HG03520 (cell line): ENCODE results near the gene SDK2.
"Not testable (repeated sequence)": the region's sequence is repeated elsewhere in the genome, so short reads cannot be mapped to it uniquely, and the experiment has no call there.

Experiments used
- ATAC-seq: cut with Tn5 transposase; IDR thresholded peaks from one replicate; pipeline ENCODE4 v1.9.1; 2021; ENCODE audit warnings: mild to moderate bottlenecking, moderate library complexity; ENCODE audit not compliant: unreplicated experiment

Gene SDK2

DNA sequence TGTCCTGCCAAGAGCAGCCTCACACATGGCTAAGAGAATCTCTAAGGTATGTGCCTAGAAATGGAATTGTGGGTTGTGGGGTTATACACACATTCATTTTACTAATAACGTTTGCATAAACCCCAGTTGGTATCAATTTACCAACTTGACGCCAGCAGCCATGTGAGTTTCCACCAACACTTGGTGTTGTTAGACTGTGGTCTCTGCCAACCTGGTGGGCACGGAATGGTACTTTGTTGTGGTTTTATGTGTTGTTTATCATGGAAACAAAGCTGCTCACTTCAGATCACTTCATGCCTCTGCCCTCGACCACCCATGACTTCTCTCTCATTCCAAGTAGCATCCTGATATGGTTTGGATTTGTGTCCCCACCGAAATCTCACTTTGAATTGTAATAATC, 180.4 kb downstream of the SDK2 start:
- ATAC-seq = no peak

DNA sequence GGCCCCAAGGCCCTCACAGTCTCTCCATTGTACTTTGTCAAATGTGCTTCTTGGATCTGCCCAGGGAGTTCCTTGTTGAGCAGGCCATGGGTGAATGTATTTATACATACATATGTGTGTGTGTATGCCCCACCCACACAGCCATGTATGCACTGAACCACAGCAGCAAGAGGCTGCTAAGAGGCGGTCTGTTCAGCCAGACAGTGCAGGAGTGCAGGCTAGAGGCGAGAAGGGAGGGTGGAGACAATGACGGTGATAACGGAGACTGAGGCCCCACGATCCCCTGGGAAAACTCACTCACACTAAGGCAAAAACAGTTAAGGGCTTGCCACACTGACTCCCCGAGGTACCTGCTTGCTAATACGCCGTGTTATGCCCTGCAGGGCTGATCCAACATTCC, 181.4 kb downstream of the SDK2 start:
- no peak for ATAC-seq

DNA sequence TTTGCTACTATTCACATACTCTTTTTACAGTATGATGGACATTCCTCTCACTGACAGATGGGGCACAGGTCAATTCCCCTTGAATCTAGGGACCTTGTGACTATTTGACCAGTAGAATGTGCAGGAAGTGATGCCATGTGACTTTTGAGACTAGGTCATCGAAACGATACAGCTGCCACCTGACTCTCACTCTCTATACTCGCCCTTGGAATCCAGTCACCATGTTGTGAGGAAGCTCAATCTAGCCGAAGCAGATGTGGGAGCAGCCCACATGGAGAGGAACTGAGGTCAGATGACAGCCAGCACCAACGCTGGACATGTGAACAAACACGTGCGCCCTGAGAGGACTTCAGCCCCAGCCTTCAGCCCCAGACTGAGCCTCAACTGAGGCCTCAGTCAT, 184.3 kb downstream of the SDK2 start:
- ATAC-seq = no peak

DNA sequence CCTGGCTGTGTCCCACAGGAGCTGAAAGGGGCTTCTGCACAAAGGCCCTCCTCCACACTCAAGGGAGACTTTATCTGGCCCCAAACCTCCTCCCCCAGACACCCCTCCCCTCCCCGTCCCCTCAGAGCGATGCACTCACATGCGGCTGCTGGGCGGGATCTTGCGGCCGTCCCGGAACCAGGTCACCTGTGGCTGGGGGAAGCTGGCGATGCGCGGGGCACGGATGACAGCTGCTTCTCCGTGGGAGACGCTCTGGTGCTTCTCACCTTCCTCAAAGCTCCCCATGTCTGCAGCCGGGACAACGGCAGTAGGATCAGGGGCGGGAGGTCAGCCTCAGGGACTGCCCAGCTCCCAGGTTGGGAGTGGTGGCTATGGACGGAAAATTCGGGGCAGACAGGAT, 188.5 kb downstream of the SDK2 start:
- ATAC-seq = no peak

DNA sequence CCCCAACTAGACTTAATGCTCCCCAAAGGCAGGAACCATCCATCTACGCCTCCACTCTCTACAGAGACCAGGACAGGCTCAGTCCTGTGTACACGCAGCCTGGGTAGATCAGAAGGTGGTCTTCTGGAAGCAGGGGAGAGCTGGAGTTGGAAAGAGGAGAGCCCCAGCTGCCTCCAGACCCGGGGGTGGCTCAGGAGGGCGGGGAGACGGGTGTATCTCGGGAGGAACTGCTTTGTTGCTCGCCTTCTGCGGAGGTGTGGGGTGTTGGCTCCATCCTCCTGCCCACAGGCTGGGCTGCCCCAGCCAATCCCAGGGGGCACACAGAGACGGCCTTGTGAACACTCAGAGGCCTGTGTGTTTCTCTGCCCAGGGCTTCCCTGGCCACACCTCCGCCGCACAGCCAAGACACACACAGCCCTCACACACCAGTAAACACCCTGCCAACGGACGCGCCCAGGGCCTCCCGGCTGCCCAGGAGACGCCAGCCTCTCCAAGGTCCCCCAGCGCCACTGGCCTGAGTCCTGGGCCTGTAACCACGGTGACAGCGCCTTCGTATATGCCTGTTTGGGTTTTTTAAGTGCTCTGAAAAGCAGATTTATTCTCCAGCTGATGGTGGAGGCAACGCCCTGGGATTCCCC, 189.1 kb downstream of the SDK2 start:
- ATAC-seq = no peak

DNA sequence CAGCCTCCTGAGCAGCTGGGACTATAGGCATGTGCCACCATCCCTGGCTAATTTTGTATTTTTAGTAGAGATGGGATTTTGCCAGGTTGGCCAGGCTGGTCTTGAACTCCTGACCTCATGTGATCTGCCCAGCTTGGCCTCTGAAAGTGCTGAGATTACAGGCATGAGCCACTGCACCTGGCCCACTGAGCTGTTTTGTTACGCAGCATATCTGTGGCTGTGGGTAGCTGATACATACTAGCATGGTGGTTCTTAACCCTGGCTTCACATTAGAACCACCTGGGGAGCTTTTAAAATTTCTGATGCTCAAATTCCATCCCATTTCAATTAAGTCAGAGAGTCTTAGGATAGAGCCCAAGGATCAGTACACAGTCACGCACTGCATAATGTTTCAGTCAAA, 190.8 kb downstream of the SDK2 start:
- not testable (repeated sequence) for ATAC-seq

DNA sequence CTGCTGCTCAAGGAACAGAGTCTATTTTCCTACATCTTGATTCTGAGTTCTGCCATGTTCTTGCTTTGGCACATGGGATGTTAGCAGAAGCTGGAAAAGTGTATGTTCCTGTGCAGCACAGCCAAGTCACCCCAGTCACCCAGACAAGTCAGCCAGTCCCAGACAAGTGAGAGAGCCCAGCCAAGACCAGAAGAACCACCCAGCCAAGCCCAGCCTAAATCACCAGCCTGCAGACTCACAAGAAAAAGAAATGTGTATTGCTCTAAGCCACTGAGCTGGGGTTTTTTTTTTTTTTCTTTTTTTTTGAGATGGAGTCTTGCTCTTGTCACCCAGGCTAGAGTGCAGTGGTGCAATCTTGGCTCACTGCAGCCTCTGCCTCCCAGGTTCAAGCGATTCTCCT, 191.2 kb downstream of the SDK2 start:
- no peak for ATAC-seq

DNA sequence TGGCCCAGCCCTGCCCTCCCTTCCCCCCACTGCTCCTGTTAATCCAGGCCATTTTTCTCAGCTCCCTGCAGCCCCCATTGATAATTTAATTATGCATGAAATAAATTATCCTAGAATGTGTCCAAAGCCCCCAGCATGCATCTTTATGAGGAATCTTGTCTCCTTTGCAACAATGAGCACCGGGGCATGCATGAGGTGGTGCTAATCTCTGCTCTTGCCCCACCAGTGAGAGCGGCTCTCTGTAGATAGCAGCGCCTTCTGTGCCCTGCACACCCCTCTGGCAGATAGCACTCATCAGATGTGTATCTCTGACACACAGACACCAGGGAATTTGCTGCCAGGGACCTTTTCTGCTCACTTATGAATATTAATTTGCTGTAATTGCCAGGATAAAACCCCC, 192.2 kb downstream of the SDK2 start:
- no peak for ATAC-seq

DNA sequence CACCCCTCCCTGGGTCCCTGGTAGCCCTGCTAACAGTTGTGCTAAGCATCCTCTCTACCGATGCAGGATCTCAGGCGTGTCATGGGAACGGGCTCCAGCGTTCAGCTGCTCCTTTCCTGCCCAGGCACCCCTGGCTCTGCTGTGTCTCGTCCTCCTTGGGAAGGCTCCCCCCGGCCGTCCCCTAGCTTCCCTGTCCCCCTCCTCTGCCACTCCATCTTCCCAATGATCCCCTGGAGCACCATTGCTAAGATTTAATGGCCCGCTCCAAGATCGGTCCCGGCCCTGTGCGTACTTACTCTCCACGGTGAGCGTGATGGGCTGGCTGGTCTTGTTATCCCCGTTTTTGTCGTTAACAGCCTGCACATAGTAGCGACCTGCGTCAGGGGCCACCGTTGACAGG, 196.9 kb downstream of the SDK2 start:
- no peak for ATAC-seq

DNA sequence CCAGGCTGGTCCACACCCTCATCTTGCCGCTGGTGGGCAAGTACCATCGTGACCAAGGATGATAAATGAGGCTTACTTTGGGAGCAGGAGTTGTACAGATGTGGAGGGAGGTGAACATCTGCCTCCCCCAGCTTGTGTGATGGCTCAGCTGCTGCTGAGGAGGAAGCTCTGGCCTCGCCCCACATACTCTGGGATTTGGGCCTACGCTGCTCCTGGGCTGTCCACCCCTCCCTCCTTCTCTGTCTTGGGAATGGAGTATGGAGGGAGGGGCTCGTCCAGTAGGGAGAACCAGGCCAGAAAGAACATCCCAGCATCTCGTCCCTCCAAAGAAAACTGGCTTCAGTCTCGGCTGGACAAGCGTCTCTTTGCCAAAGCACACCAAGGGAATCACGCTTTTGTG, 197.6 kb downstream of the SDK2 start:
- ATAC-seq = no peak

DNA sequence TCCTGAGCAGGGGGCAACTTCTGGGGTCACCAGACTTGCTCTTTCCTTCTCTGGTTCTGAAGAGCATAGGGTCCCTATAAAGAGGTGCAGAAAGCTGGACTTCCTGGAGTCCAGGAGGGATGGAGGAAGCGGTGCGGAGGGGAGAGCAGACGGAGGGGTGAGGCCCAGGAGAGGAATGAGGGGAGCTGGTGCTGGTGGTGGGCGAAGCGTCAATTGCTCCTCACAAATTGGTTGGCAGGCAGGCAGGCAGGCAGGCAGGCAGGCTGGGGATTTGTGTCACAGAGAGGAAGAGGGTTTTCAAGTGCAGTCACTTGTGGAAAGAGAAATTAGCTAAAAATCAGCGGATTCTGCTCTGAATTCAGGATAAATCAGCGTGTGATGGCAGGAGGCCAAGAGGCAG, 198.8 kb downstream of the SDK2 start:
- ATAC-seq = no peak

DNA sequence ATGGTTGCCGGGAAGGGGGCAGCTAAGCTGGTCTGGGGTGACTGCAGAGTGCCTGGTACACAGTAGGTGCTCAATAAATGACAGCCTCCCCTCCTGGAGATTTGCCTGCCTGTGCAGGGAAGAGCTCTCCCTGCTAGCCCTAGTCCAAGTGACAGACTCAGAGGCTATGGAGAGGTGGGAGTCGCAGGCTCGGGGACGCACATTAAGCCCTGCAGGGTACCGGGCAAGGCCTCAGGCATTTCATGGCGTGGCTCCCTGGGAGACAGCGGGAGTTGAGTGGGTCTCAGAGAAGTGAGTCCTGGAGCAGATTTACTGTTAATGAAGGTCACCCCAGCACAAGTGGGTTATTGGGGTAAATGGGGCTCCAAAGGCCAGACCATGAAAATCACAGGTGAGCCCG, 200.2 kb downstream of the SDK2 start:
- ATAC-seq = no peak

DNA sequence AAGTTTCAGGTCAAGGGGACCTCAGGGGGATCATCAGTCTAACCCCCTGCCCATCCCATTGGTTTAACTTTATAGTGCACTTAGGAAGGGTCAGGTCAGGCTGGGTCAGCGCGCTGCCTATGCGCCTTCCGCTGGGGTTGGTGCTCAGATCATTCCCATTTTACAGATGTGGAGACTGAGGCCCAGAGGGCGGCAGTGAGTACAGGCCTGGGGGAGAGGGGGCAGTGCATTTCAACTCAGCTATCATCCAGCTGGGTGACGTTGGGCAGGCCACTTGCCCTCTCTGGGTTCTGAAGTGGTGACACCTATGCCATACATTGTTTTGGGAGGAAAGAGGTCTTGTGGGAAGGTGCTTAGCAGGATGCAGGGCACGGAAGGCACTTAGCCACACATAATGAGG, 204.6 kb downstream of the SDK2 start:
- no peak for ATAC-seq

DNA sequence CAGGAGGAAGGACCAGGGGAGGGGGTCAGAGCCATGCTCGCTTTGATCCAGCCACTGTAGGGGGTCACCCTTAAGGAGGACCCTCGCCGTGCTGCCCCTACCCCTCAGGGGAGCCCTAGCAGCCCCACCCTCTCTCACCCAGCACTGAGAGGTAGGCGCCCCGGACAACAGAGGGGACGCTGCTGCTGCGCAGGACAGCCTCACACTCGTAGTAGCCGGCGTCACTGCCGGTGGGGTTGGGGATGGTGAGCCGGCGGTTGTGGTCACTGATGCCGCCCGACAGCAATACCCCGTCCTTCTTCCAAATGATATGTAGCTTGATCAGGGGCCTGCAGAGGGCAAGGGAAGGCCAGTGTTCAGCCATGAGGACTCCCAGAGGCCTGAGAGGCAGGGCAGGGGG, 206.4 kb downstream of the SDK2 start:
- ATAC-seq = no peak

DNA sequence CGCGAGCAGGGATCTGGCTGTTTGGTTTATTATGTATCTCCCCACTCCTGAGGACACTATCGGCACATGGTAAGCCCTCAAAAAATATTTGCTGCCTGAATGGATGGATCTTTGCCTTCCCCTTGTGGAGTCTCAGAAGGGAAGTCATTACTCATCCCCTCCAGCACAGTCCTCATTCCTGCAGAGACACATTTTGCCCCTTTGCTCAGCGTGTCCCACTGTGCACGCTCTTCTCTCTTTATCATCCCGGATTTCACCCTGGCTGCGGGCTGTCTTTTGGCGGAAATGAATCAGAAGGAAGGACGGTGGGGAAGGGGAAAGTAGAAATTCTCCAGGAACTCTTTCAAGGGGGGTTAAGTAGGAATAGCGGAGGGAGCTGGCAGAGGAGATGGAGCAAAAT, 207.3 kb downstream of the SDK2 start:
- ATAC-seq = no peak

DNA sequence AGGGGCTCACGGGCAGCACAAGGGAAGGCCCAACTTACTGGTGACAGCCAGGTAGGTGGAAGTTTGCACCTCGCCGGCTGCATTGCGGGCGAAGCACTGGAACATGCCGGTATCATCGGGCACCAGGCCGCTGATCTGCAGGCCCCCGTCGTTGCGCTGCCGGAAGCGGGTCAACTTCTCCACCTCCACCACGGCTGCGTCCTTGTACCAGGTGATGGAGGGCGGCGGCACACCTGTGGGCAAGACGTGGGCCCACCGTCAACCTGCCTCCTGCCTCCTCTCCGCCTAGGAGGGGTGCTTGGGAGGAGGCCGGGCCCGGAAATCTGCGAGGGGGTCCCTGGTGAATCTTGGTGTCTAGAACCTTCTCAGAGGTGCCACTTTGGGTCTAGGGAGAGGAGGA, 208.8 kb downstream of the SDK2 start:
- ATAC-seq = no peak

DNA sequence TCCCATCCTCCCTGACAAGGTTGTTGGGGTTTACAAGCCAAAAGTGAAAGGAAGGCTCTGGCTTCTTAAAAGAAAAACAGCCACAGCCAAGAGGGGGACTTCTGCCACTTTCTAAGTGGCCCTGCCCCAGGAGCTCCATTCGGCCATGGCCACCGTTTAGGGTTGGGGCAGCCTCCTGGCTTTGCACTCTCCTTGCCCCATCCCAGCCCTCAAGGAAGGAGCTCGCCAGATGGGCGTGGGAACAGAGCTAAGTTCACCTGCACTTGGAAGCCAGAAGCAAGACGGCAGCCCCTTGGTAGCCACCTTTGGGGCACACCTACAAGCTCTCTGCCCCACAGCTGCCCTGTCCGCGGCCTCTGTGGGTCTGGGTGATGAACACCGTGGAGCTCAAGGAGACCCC, 210.1 kb downstream of the SDK2 start:
- ATAC-seq = no peak

DNA sequence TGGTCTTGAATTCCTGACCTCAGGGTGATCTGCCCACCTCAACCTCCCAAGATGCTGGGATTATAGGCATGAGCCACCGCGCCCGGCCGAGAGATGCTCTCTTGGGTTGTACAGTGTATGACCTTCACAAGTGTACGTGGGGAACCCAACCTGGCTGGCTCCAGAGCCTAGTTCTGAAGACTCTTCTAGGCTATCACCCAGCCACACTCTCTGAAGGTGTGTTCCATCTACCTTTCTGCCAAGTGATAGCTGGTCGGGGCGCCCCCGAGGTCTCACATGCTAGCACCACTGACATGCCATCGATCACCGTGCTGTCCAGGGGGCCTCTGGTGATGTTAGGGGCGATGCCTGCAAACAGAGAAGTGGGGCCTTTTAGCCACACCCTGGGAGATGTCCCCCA, 210.7 kb downstream of the SDK2 start:
- ATAC-seq = no peak

DNA sequence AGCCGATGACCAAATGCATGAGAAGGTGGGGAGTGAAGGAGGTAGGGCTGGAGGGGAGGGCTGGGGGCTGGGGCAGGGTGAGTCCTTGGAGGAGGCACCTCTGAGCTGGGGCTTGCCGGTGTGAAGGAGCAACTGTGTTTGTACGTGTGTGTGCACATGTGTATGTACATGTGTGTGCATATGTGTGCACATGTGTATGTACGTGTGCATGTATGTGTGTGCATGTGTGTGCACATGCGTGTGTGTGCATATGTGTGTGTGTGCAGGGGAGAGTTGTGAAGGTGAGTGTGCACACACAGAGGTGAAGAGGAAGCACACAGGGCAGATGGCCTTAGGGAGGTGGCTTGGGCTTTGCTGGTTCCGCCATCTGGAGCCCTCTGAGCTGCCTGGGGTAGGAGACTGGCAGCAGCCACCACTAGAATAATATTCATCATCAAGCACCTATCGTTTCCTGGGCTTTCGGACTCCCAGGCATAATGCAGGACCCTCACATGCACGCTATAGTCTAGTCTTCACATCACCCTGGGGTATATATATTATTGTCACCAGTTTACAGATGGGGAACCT, 211.5 kb downstream of the SDK2 start:
- ATAC-seq = no peak

DNA sequence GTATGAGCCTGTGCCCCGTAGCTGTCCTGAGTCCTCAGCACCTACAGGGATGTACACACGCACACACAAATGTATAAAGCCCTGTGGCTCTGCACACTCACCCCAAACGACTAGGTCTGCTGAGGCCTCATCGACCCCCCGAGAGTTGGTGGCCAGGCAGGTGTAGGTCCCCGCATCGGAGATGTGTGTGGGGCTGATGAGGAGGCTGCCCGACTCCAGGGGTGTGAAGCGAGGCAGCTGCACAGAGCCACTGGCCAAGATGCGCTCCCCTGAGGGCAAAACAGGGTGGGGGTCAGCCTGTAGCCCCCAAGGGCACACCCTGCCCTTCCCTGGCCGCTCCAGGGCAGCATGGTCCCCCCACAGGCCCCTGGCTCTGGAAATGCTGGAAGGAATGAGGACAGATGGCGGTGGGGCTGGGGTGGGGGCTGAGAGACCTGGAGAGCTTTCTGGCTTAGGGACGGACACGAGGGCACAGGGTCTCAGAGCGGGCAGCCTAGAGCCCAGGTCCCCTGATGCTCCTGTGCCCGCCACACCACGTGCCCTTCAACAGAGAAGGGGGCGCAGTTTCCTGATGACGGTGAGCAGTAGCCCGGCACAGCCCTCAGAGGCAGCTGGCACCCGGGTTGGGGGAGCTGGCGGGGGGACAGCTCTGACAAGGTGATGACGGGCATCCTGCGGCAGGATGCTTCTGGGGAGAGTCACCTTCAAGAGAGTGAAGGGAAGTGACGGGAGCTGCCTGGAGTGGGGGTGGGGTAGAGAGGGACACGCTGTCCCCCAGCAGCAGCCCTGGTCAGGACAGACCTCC, 212.6 kb downstream of the SDK2 start:
- ATAC-seq = no peak

DNA sequence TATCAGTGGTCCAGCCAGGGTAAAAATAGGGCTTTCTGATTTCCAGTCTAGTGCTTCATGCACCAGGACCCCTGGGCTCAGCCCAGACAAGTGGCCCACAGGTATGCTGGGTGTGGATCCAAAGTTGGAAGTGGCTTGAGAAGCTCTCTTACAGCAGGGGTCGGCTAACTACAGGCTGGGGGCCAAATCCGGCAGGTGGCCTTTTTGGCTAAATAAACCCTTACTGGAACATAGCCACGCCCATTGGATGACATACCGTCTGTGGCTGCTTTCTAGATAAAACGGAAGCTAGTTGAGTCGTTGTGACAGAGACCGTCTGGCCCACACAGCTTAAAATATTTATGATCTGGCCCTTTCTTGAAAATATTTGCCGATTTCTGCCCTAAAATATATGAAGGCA, 213.4 kb downstream of the SDK2 start:
- no peak for ATAC-seq

DNA sequence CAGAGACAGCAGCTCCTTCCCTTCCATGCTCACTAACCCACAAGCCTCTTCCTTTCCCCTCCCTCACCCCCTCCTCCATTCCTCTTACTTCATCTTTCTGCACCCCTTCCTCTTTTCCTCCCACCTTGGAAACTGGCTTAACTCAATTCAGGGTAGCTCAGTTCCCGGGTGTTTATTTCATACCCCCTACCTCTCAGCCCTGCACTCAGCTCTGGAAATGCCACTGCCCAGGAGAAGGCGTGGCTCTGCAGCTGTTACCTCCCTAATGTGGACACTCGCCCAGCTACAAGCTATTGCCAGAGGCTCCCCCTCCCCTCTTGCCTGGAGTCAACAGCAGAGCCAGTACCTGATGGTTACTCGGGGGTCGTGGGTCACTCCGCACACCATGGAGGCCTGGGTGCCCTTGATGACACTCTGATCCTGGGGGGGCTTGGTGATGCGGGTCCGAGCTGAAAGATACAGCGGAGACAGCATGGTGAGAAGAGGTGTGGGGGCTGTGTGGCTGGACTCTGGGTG, 214.0 kb downstream of the SDK2 start:
- no peak for ATAC-seq
